Measurements from ENCODE around the gene TYMP. TPM values are rescaled to one million over a fixed set of nuclear protein-coding genes. Genes with fewer than 3 reads are reported as not detected.

TYMP gene
- total and polyA plus RNA-seq, 2 of the 8 experiments (the other 6 are each of a cell fraction or from before 2014, with no cell fraction given): 0.43 to 0.48 TPM

DNA sequence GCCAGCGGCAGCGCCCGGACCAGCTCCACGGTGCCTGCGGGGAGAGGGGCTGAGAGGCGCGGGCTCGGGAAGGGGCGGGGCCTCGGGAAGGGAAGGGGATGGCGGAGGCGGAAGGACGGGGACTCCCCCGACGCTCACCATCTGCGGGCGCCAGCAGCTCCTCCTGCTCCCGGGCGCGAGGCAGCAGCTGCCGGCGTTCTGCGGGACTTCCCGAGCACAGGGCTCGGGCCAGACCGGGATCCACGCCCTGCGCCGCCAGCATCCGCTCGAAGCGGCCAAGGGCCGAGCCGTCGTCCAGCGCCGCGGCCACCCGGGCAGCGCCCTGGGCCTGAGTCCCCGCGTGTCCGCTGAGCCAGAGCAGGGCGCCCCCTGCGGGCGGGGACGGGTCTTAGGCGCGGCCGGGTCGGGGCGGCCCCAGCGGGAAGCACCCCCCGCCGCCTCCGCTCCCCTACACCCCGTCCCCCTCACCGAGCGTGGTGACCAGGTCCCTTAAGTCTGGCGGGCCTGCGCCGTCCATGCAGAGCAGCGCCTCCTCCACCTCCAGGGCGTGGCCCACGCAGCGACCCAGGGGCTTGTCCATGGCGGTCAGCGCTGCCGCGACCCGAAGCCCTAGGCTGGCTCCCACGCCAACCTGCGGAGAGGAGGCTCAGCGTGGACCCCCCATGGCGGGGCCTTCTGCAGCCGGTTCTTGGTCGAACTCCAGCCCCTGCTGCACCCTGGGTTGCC, 3.5 kb downstream of the TYMP start (continued):
- TF ChIP-seq, protein P1, sequence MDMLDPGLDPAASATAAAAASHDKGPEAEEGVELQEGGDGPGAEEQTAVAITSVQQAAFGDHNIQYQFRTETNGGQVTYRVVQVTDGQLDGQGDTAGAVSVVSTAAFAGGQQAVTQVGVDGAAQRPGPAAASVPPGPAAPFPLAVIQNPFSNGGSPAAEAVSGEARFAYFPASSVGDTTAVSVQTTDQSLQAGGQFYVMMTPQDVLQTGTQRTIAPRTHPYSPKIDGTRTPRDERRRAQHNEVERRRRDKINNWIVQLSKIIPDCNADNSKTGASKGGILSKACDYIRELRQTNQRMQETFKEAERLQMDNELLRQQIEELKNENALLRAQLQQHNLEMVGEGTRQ (IDR thresholded peaks at IDR 0.05; ENCODE audit: low read length): no peak
- TF ChIP-seq JUND (IDR thresholded peaks at IDR 0.05; ENCODE audit: low read length): no peak
- TF ChIP-seq KDM5A (IDR thresholded peaks at IDR 0.05; ENCODE audit: low read length): no peak
- TF ChIP-seq, protein P2, sequence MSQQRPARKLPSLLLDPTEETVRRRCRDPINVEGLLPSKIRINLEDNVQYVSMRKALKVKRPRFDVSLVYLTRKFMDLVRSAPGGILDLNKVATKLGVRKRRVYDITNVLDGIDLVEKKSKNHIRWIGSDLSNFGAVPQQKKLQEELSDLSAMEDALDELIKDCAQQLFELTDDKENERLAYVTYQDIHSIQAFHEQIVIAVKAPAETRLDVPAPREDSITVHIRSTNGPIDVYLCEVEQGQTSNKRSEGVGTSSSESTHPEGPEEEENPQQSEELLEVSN (IDR thresholded peaks at IDR 0.05): no peak
